ENCODE data around the gene SPON2. TPM values are rescaled to one million over a fixed set of nuclear protein-coding genes. Genes with fewer than 3 reads are reported as not detected.

SPON2 gene
- total and polyA plus RNA-seq, 2 of the 4 experiments (the other 2 are of a cell fraction), result 21.1 to 177 TPM

DNA sequence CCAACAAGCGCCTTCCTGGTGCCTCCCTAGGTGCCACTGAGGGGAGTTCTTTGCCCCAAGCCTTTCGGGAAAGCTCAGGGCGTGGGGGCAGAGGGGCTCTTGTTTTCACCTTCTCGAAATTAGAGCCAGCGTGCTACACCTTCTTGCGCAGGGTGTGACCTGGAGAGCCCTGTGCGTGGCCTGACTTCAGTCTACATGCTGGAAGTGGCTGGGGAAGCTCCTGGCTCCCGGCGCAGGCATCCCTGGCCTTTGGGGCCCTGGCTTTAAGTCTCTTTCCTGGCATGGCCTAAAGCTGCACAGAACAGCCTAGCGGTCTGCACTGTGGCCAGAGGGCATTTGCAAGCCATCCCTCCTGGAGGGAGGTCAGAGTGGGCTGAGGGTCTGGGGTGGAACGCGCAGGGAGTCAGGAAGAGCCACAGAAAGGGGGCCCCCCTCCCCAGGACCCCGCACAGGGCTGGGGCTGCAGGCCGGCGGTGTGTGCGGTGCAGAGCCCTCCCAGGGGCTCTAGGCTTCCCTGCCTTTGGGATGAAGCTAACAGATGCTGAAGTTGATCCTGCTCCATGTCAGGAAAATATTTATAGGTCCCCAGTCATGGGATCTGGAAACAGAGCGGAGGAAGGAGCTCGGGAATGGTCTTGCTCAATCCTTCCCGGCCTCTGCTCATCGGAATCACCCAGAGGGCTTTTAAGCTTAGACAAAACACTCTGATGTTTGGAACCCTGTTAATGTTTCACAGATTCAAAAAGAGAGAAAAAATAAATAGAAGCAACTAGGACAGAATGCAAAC, 781 bp upstream of the SPON2 start:
- Histone ChIP-seq H4K20me1 (ENCODE audit: insufficient read depth, low read length) (no peaks in the 10 kb centered on the region), H4K8ac (ENCODE audit: low read depth in 2 of 2, low read length in 2 of 2) (peak overlapping the region in 1 of 2 experiments; percentile 41; a peak in 1 of 4 replicates), H4K91ac (ENCODE audit: insufficient read depth, low read depth, low read length) (peak overlapping the region; percentile 70), H2BK120ac (ENCODE audit: low read depth, low read length) (peak overlapping the region; percentile 69), H3K79me1 (ENCODE audit: low read depth in 1 of 2, low read length in 2 of 2) (no peaks in the 10 kb centered on the region; a peak in 1 of 4 replicates), H3K4ac (ENCODE audit: low read depth, low read length) (peak overlapping the region; percentile 71), H3K4me1 (ENCODE audit: control insufficient read depth, insufficient read depth, low read length) (peaks cover 23% of the 10 kb centered on the region), H3K14ac (replicated peaks; ENCODE audit: low read depth, low read length) (peak overlapping the region; percentile 77), H3K4me3 (ENCODE audit: insufficient read depth, low read depth, low read length) (no peak overlapping the region), H3K4me2 (ENCODE audit: low read depth, low read length) (no peak overlapping the region; the same call in 1 of the 2 replicates), H2AFZ (replicated peaks; ENCODE audit: low read length, poor library complexity) (peak overlapping the region; percentile 16), H3K9ac (ENCODE audit: low read depth, low read length) (peak overlapping the region; percentile 3; the same call in 1 of the 2 replicates), H2AK5ac (ENCODE audit: low read depth, low read length) (peak overlapping the region; percentile 75), H2BK20ac (ENCODE audit: low read depth, low read length) (peak overlapping the region; percentile 75; the same call in 1 of the 2 replicates), H3K9me1 (ENCODE audit: insufficient read depth, low read length) (peaks cover 3% of the 10 kb centered on the region; the same call in 1 of the 2 replicates), H4K5ac (ENCODE audit: low read depth, low read length) (peak overlapping the region; percentile 88), H3K9me3 (ENCODE audit: control insufficient read depth, insufficient read depth, low read length) (no peaks in the 10 kb centered on the region), H3K36me3 (ENCODE audit: control insufficient read depth, insufficient read depth, low read length) (peaks cover 22% of the 10 kb centered on the region; the same call in 1 of the 2 replicates), H2AK9ac (replicated peaks; ENCODE audit: low read depth, low read length, poor library complexity) (peak overlapping the region; percentile 25), H3K27me3 (ENCODE audit: control insufficient read depth, insufficient read depth, low read length) (no peaks in the 10 kb centered on the region), H2BK15ac (ENCODE audit: low read depth, low read length) (no peak overlapping the region), H3K56ac (ENCODE audit: extremely low read depth, insufficient read depth, low read length) (no peak overlapping the region), H3K23ac (ENCODE audit: low read depth, low read length) (no peak overlapping the region), H3K18ac (ENCODE audit: low read depth, low read length) (peak overlapping the region; percentile 51), H2BK5ac (ENCODE audit: low read depth, low read length, poor library complexity, severe bottlenecking) (peak overlapping the region; percentile 48), H3K27ac (ENCODE audit: insufficient read depth, low read length) (peak overlapping the region; percentile 80)
- in situ Hi-C loops (cut with MboI; ENCODE audit: low sequenced_read_pairs) (loop anchor here (25.0 kb wide), 1 partner anchor 464 kb away; no protein-coding TSS in a partner anchor), intact Hi-C loops (cut with micrococcal nuclease) (loop anchor here (2.0 kb wide), 1 partner anchor 36 kb away; no protein-coding TSS in a partner anchor), dilution Hi-C loops (cut with HindIII; ENCODE audit: low sequenced_read_pairs, unreplicated experiment) (no loop called here)
- TF ChIP-seq CEBPB (IDR thresholded peaks at IDR 0.05; ENCODE audit: low read depth, low read length) (peak; percentile 91), CTCF (conservative IDR thresholded peaks at IDR 0.05; ENCODE audit: low read depth, low read length) (no peak)
- DNase-seq (peak; percentile 78), ATAC-seq (ENCODE audit: low read depth) (peak; percentile 83)
- CTCF ChIA-PET, result interaction anchor here (0.9 to 1.1 kb wide), 4 partner anchors 15 to 95 kb away, joined by 3 to 5 read pairs (median 3); no protein-coding TSS in a partner anchor
- POLR2A ChIA-PET (ENCODE audit: unreplicated experiment), result interaction anchor here (0.6 to 1.6 kb wide), 2 partner anchors 27 to 29 kb away, joined by 3 to 10 read pairs; no protein-coding TSS in a partner anchor
- 70% methylated on average over 8 of the region's 20 CpGs; no CpG with 5 or more reads in 1 of the 2 experiments for WGBS, 2 experiments (ENCODE audit: extremely low coverage in 2 of 2, insufficient read length in 1 of 2)
- no TSS peak for BruUV-seq (replicated peaks)

Data from IMR-90 (cell line).